ENCODE results near the gene MRPL58.

MRPL58 gene

GRCh38 chr17:75049706-75050105, 37.2 kb downstream of the MRPL58 start:
- Histone ChIP-seq H3K9me2 (replicated peaks; ENCODE audit: low read depth, low read length) (no peaks in the 10 kb centered on the region), H3K9me3 (ENCODE audit: insufficient read depth, low read depth, low read length) (no peaks in the 10 kb centered on the region), H3K4me1 (ENCODE audit: insufficient read depth, low read length, poor library complexity, severe bottlenecking) (peaks cover 23% of the 10 kb centered on the region), H3K9ac (ENCODE audit: low read depth, low read length, poor library complexity, severe bottlenecking) (peak overlapping the region; percentile 87), H2AFZ (ENCODE audit: low read length) (no peak overlapping the region), H3K4me2 (ENCODE audit: low read depth, low read length, poor library complexity, severe bottlenecking) (peak overlapping the region; percentile 96), H3K27me3 (ENCODE audit: insufficient read depth, low read length, poor library complexity, severe bottlenecking) (no peaks in the 10 kb centered on the region), H3K36me3 (ENCODE audit: insufficient read depth, low read length) (peaks cover 19% of the 10 kb centered on the region; the same call in 1 of the 2 replicates), H3F3A (ENCODE audit: low read depth) (no peaks in the 10 kb centered on the region), H4K20me1 (ENCODE audit: insufficient read depth, low read length, poor library complexity, severe bottlenecking) (peaks cover 3% of the 10 kb centered on the region), H3K79me2 (ENCODE audit: insufficient read depth, low read length) (peaks cover 38% of the 10 kb centered on the region), H3K4me3 (ENCODE audit: low read length, poor library complexity, severe bottlenecking) (peak overlapping the region; percentile 88)
- TF ChIP-seq CTCF (conservative IDR thresholded peaks at IDR 0.05; ENCODE audit: low read length) (no peak), EZH2phosphoT487 (IDR thresholded peaks at IDR 0.05; ENCODE audit: borderline replicate concordance) (no peak)

- no peak for TF ChIP-seq EZH2phosphoT487 (IDR thresholded peaks at IDR 0.05; ENCODE audit: borderline replicate concordance)
- no peak for TF ChIP-seq CTCF (conservative IDR thresholded peaks at IDR 0.05; ENCODE audit: low read length)
- H3K27me3 ChIP-seq (ENCODE audit: insufficient read depth, low read length, poor library complexity, severe bottlenecking), result no peaks in the 10 kb centered on the region
- H3K36me3 ChIP-seq (ENCODE audit: insufficient read depth, low read length), result peaks cover 28% of the 10 kb centered on the region; the same call in 1 of the 2 replicates
- H3F3A ChIP-seq (ENCODE audit: low read depth), result no peaks in the 10 kb centered on the region
- no peaks in the 10 kb centered on the region for H3K9me2 ChIP-seq (replicated peaks; ENCODE audit: low read depth, low read length)
- peaks cover 27% of the 10 kb centered on the region for H3K79me2 ChIP-seq (ENCODE audit: insufficient read depth, low read length)
- H3K9ac ChIP-seq (ENCODE audit: low read depth, low read length, poor library complexity, severe bottlenecking), result no peak overlapping the region
- no peaks in the 10 kb centered on the region for H3K9me3 ChIP-seq (ENCODE audit: insufficient read depth, low read depth, low read length)
- H2AFZ ChIP-seq (ENCODE audit: low read length), result no peak overlapping the region
- H3K4me1 ChIP-seq (ENCODE audit: insufficient read depth, low read length, poor library complexity, severe bottlenecking), result peaks cover 23% of the 10 kb centered on the region
- no peak overlapping the region for H3K4me3 ChIP-seq (ENCODE audit: low read length, poor library complexity, severe bottlenecking)
- H3K4me2 ChIP-seq (ENCODE audit: low read depth, low read length, poor library complexity, severe bottlenecking), result no peak overlapping the region
- peaks cover 3% of the 10 kb centered on the region for H4K20me1 ChIP-seq (ENCODE audit: insufficient read depth, low read length, poor library complexity, severe bottlenecking)
These were observed 39.5 kb downstream of the MRPL58 start for GRCh38 chr17:75051941-75052340.

GRCh38 chr17:75059369-75060345, 47.2 kb downstream of the MRPL58 start:
- H2AFZ ChIP-seq (ENCODE audit: low read length), result no peak overlapping the region
- no peaks in the 10 kb centered on the region for H3F3A ChIP-seq (ENCODE audit: low read depth)
- no peaks in the 10 kb centered on the region for H3K27me3 ChIP-seq (ENCODE audit: insufficient read depth, low read length, poor library complexity, severe bottlenecking)
- H3K36me3 ChIP-seq (ENCODE audit: insufficient read depth, low read length), result peaks cover 61% of the 10 kb centered on the region; the same call in 1 of the 2 replicates
- H3K4me1 ChIP-seq (ENCODE audit: insufficient read depth, low read length, poor library complexity, severe bottlenecking), result no peaks in the 10 kb centered on the region
- TF ChIP-seq EZH2phosphoT487 (IDR thresholded peaks at IDR 0.05; ENCODE audit: borderline replicate concordance) (no peak), CTCF (conservative IDR thresholded peaks at IDR 0.05; ENCODE audit: low read length) (peak; percentile 30; the same call in 1 of the 2 replicates)
- no peak overlapping the region for H3K4me2 ChIP-seq (ENCODE audit: low read depth, low read length, poor library complexity, severe bottlenecking)
- no peak overlapping the region for H3K4me3 ChIP-seq (ENCODE audit: low read length, poor library complexity, severe bottlenecking)
- no peaks in the 10 kb centered on the region for H4K20me1 ChIP-seq (ENCODE audit: insufficient read depth, low read length, poor library complexity, severe bottlenecking)
- H3K79me2 ChIP-seq (ENCODE audit: insufficient read depth, low read length), result no peaks in the 10 kb centered on the region
- H3K9ac ChIP-seq (ENCODE audit: low read depth, low read length, poor library complexity, severe bottlenecking), result no peak overlapping the region
- no peaks in the 10 kb centered on the region for H3K9me2 ChIP-seq (replicated peaks; ENCODE audit: low read depth, low read length)
- H3K9me3 ChIP-seq (ENCODE audit: insufficient read depth, low read depth, low read length), result no peaks in the 10 kb centered on the region
